Lower lobe of right lung (tissue), 2 donors: ENCODE results near the gene ZFYVE28. TPM values are rescaled to one million over a fixed set of nuclear protein-coding genes. Genes with fewer than 3 reads are reported as not detected.

Experiments used
- ATAC-seq, 2 donors: fragments of 200-7000 bp; cut with Tn5 transposase; one replicate each; pipeline ENCODE4 v1.9.1; 2020 to 2022; ENCODE audit warnings: mild to moderate bottlenecking in 2 of 2, moderate library complexity in 2 of 2
- DNase-seq: peaks from one replicate; pipeline ENCODE4 v3.0.0-alpha.2; 2020
- H3K27ac ChIP-seq: fragments of 200-600 bp; one replicate; pipeline ENCODE4 v1.8.0; 2022
- H3K27me3 ChIP-seq: fragments of 200-600 bp; one replicate; pipeline ENCODE4 v1.8.0; 2022; ENCODE audit warnings: low read depth
- H3K36me3 ChIP-seq: fragments of 200-600 bp; one replicate; pipeline ENCODE4 v1.8.0; 2022; ENCODE audit warnings: mild to moderate bottlenecking
- H3K4me1 ChIP-seq: fragments of 200-600 bp; one replicate; pipeline ENCODE4 v1.8.0; 2022
- H3K4me3 ChIP-seq: fragments of 200-600 bp; one replicate; pipeline ENCODE4 v1.8.0; 2022; ENCODE audit warnings: mild to moderate bottlenecking
- H3K9me3 ChIP-seq: fragments of 200-600 bp; one replicate; pipeline ENCODE4 v1.8.0; 2022
- CTCF ChIP-seq: fragments of 200-600 bp; IDR thresholded peaks from one replicate; pipeline ENCODE4 v1.8.0; 2022; ENCODE audit warnings: antibody characterized with exemption, mild to moderate bottlenecking
- intact Hi-C: fragments of 100-400 bp; cut with DNase I; formaldehyde crosslinking; loops from one replicate; pipeline ENCODE4 v1.11.0; 2022
- total RNA-seq: library from RNA; stranded (reverse); fragmentation: NEBNext Ultra II Directional; extraction: Animal tissue kit (Norgen Biotek cat#: 25700); gene quantifications from one replicate; pipeline ENCODE4 v1.2.1, GENCODE V29; 2021
- donor health status: DM: no; HTN: yes; CAD: no; lungs with severe emphysema.

Gene ZFYVE28
- total RNA-seq, 1 donor from 2014 or later: 12.9 TPM

- Histone ChIP-seq H3K27me3 (no peaks in the 10 kb centered on the region), H3K4me1 (peaks cover 23% of the 10 kb centered on the region), H3K9me3 (no peaks in the 10 kb centered on the region), H3K36me3 (no peaks in the 10 kb centered on the region), H3K4me3 (peak overlapping the region; percentile 42), H3K27ac (no peak overlapping the region)
- DNase-seq: no peak
- TF ChIP-seq CTCF: no peak
- no peak for ATAC-seq
- intact Hi-C loops: no loop called here
Measured at GRCh38 chr4:2401610-2401983, 16.8 kb downstream of the ZFYVE28 start.

GRCh38 chr4:2400841-2401609 lies 17.4 kb downstream of the ZFYVE28 start:
- DNase-seq (no peak), ATAC-seq (no peak)
- Histone ChIP-seq H3K4me1 (peaks cover 23% of the 10 kb centered on the region), H3K4me3 (no peak overlapping the region), H3K9me3 (no peaks in the 10 kb centered on the region), H3K36me3 (no peaks in the 10 kb centered on the region), H3K27me3 (no peaks in the 10 kb centered on the region), H3K27ac (no peak overlapping the region)
- TF ChIP-seq CTCF: no peak
- intact Hi-C loops: no loop called here

- H3K36me3 ChIP-seq: no peaks in the 10 kb centered on the region
- peaks cover 23% of the 10 kb centered on the region for H3K4me1 ChIP-seq
- H3K27me3 ChIP-seq: no peaks in the 10 kb centered on the region
- intact Hi-C loops: no loop called here
- DNase-seq (no peak), ATAC-seq (no peak)
- H3K4me3 ChIP-seq: no peak overlapping the region
- H3K27ac ChIP-seq: no peak overlapping the region
- H3K9me3 ChIP-seq: no peaks in the 10 kb centered on the region
- TF ChIP-seq CTCF: no peak
Measured at GRCh38 chr4:2399631-2400190, 18.7 kb downstream of the ZFYVE28 start.

- DNase-seq: no peak
- no peak for TF ChIP-seq CTCF
- intact Hi-C loops: no loop called here
Measured at GRCh38 chr4:2399216-2399615, 19.2 kb downstream of the ZFYVE28 start.

GRCh38 chr4:2397596-2398379 lies 20.7 kb downstream of the ZFYVE28 start:
- intact Hi-C loops: no loop called here
- Histone ChIP-seq H3K27me3 (no peaks in the 10 kb centered on the region), H3K9me3 (no peaks in the 10 kb centered on the region), H3K4me3 (no peak overlapping the region), H3K36me3 (no peaks in the 10 kb centered on the region), H3K4me1 (peaks cover 23% of the 10 kb centered on the region), H3K27ac (no peak overlapping the region)
- no peak for TF ChIP-seq CTCF
- ATAC-seq (no peak), DNase-seq (no peak)

More at GRCh38 chr4:2399216-2399615, 19.2 kb downstream of the ZFYVE28 start:
- peaks cover 23% of the 10 kb centered on the region for H3K4me1 ChIP-seq
- H3K9me3 ChIP-seq: no peaks in the 10 kb centered on the region
- ATAC-seq: no peak
- H3K27me3 ChIP-seq: no peaks in the 10 kb centered on the region
- no peak overlapping the region for H3K27ac ChIP-seq
- H3K36me3 ChIP-seq: no peaks in the 10 kb centered on the region
- H3K4me3 ChIP-seq: no peak overlapping the region
